Epithelial cell of proximal tubule (primary cell): ENCODE data around the gene CYP2A6. TPM values are rescaled to one million over a fixed set of nuclear protein-coding genes. Genes with fewer than 3 reads are reported as not detected.
"Not testable (repeated sequence)": the region's sequence is repeated elsewhere in the genome, so short reads cannot be mapped to it uniquely, and the experiment has no call there.

Experiments
- DNase-seq: peaks from one replicate; pipeline ENCODE4 v3.0.0-alpha.2; 2011; ENCODE audit warnings: low read depth
- H3K4me3 ChIP-seq: 2 replicates; pipeline ENCODE4 v1.5.1; 2011; ENCODE audit warnings: low read depth, mild to moderate bottlenecking, low read length
- total RNA-seq: library from RNA; depleted of rRNA; stranded (reverse); fragments of >200 nt; gene quantifications from 2 replicates; pipeline ENCODE4 v1.2.3, GENCODE V29; 2015
- TF ChIP-seq, protein P1 (sequence below): conservative IDR thresholded peaks from 2 replicates; pipeline ENCODE4 v1.5.1; 2012; ENCODE audit warnings: low read depth, mild to moderate bottlenecking, low read length

CYP2A6 gene
- total RNA-seq, 1 donor from 2014 or later: not detected

DNA sequence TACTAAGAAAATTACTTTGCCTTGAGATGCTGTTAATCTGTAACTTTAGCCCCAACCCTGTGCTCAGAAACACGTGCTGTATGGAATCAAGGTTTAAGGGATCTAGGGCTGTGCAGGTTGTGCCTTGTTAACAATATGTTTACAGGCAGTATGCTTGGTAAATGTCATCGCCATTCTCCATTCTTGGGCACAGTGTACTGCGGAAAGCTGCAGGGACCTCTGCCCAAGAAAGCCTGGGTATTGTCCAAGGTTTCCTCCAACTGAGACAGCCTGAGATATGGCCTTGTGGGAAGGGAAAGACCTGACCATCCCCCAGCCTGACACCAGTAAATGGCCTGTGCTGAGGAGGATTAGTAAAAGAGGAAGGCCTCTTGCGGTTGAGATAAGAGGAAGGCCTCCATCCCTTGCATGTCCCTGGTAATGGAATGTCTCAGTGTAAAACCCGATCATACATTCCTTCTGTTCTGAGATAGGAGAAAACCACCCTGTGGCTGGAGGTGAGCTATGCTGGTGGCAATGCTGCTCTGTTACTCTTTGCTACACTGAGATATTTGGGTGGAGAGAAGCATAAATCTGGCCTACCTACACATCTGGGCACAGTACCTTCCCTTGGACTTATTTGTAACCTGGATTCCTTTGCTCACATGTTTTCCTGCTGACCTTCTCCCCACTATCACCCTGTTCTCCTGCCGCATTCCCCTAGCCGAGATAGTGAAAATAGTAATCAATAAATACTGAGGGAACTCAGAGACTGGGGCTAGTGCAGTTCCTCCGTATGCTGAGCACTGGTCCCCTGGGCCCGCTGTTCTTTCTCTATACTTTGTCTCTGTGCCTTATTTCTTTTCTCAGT, 27.3 kb downstream of the CYP2A6 start:
- not testable (repeated sequence) for H3K4me3 ChIP-seq, DNase-seq

GRCh38 chr19:40822161-40822560, 28.1 kb downstream of the CYP2A6 start:
- TF ChIP-seq, protein P1, sequence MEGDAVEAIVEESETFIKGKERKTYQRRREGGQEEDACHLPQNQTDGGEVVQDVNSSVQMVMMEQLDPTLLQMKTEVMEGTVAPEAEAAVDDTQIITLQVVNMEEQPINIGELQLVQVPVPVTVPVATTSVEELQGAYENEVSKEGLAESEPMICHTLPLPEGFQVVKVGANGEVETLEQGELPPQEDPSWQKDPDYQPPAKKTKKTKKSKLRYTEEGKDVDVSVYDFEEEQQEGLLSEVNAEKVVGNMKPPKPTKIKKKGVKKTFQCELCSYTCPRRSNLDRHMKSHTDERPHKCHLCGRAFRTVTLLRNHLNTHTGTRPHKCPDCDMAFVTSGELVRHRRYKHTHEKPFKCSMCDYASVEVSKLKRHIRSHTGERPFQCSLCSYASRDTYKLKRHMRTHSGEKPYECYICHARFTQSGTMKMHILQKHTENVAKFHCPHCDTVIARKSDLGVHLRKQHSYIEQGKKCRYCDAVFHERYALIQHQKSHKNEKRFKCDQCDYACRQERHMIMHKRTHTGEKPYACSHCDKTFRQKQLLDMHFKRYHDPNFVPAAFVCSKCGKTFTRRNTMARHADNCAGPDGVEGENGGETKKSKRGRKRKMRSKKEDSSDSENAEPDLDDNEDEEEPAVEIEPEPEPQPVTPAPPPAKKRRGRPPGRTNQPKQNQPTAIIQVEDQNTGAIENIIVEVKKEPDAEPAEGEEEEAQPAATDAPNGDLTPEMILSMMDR: no peak
- no peak for DNase-seq
- H3K4me3 ChIP-seq: no peak overlapping the region

DNA sequence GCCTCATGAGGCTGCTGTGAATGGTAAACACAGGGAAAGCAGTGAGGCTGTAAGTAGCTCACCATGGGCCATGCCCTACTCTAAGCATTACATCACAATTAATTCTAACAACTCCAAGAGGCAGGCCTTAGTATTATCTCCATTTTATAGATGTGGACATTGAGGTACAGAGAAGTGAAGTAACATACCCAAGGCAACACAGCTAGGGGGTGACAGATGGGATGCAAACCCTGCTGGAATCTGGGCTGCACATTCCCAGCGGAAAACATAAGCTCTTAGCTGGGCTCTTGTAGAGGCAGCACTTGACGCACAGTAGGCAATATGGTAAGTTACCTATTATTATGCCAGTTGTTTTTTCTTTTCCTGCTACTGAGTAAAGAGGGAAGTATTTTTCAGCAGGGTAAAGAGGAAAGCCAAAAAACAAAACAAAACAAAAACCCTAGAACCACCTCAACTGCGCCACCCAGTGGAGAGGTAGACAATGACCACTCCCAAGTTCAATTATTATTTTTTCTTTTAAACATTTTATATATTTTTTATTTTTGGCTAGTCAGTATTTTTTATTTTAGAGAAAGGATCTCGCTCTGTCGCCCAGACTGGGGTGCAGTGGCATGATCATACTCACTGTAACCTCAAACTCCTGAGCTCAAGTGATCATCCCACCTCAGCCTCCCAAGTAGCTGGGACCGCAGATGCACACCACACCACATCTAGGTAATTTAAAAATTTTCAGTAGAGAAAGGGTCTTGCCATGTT, 30.6 kb downstream of the CYP2A6 start:
- DNase-seq, H3K4me3 ChIP-seq: not testable (repeated sequence)
- TF ChIP-seq, protein P1: peak; percentile 70

DNA sequence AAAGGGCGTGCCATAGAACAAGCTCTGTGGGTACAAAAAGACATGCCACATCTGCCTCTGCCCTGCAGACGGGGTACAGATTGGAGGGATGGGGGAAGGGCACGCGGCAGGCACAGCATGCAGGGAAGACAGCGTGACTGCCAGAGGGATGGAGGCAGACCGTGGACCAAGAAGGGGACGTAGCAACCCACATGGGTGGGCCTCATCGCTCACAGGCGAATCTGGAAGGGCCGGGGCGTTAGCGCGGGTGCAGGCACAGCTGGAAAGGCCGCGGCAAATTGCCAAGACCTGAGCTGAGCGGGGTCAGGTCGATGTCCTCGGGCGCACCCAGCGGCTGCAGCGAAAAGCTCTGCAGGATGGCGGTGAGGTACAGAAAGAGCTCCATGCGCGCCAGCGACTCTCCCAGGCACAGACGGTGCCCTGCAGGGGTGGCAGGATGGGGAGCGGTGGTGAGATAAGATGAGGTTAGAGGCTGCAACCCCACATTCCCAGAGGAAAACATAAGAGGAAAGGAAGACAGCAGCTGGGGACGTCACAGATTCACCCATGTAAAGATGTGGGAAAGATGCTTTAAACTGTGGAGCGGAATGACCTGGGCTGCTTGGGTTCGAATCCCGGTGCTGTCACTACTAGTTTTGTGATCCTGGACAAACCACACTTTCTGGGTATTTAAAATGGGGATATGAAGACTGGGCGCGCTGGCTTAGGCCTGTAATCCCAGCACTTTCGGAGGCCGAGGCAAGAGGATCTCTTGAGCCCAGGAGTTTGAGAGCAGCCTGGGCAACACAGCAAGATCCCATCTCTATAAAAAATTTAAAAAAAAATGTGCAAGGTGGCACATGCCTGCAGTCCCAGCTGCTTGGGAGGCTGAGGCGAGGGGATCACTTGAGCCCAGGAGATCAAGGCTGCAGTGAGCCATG, 31.5 kb downstream of the CYP2A6 start:
- H3K4me3 ChIP-seq: peak overlapping the region; percentile 12
- DNase-seq: not testable (repeated sequence)
- TF ChIP-seq, protein P1: peak; percentile 24

DNA sequence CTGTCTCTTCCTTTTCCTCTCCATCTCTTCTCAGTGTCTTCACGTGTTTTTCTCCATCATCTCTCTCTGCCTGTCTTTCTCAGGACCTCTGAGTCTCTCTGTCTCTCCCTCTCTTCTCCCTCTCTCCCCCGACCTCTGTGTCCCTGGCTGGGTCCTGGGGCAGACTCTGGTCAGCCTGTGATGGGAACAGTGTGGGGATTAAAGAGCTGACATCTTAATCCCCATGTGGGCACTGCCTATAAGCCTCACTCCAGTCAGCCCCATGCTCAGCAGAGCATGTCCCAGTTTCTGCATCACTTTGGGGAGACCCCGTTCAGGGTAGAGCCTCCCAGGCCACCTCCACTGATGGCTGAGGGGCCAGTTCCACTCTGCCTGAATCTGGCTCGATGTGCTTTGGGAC, 35.0 kb downstream of the CYP2A6 start:
- TF ChIP-seq, protein P1: no peak
- no peak overlapping the region for H3K4me3 ChIP-seq
- no peak for DNase-seq

- no peak for DNase-seq
- TF ChIP-seq, protein P1: no peak
- H3K4me3 ChIP-seq: no peak overlapping the region
Observed at GRCh38 chr19:40813182-40813581, 37.1 kb downstream of the CYP2A6 start.

DNA sequence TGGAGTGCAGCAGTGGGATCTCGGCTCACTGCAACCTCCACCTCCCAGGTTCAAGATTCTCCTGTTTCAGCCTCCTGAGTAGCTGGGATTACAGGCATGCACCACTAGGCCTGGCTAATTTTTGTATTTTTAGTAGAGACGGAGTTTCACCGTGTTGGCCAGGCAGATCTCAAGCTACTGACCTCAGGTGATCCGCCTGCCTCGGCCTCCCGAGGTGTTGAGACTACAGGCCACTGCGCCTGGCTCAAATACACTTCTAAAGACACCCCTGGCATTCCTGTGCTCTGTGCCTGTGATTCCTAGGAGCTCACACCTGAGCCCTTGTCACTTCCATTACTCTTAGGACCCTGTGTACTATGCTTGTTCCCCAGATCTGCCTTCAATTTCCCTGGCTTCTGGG, 37.7 kb downstream of the CYP2A6 start:
- H3K4me3 ChIP-seq, DNase-seq: not testable (repeated sequence)
